Dermis blood vessel endothelial cell (primary cell): ENCODE measurements around the gene SEZ6L. TPM values are rescaled to one million over a fixed set of nuclear protein-coding genes. Genes with fewer than 3 reads are reported as not detected.
A peak's percentile ranks its signal among the peaks of the same experiment; 100 is the strongest.
"Not testable (repeated sequence)": the region's sequence is repeated elsewhere in the genome, so short reads cannot be mapped to it uniquely, and the experiment has no call there.

Experiments
- DNase-seq: peaks from one replicate; pipeline ENCODE4 v3.0.0; 2010
- total RNA-seq: library from RNA; depleted of rRNA; stranded (reverse); fragments of >200 nt; gene quantifications from 2 replicates; pipeline ENCODE4 v1.2.3, GENCODE V29; 2014

Gene SEZ6L
- total RNA-seq, 1 donor from 2014 or later: not detected

DNA sequence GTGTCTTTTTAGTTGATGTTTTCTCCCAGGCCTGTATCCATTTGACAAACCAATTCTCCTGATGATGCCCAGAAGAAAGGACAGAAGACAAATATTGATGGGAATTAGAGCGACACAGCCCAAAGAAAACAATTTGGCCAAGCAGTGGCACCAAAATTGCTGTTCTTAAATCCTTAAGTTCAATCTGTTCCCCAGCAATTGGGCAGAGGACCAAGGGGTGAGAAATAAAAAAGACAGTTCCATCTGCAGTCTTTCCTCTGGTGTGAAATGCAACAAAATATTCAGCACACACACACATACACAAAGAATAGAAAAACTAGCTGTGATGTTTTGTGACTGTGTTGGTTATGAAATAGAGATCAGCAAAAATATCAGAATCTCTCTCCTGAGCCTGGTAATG lies 221.8 kb downstream of the SEZ6L start:
- DNase-seq: no peak

DNA sequence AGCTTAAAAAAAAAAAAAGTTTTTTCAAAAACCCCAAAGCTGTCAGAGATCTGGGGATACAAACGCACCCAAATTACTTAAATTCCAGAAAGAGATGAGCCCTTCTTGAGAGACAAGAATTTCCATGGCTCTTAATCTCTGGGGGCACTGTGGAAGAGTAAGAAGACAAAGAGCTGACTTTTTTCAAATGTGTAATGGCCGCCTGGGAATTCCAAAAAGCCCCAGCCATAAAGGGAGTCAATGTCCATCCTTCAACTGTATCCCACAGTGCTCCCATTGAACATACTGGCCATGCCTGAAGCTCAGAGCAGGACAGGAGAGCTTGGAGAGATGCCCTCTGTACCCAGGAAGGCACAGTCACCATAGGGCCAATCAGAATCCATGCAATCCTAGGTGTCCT lies 222.4 kb downstream of the SEZ6L start:
- DNase-seq: no peak

DNA sequence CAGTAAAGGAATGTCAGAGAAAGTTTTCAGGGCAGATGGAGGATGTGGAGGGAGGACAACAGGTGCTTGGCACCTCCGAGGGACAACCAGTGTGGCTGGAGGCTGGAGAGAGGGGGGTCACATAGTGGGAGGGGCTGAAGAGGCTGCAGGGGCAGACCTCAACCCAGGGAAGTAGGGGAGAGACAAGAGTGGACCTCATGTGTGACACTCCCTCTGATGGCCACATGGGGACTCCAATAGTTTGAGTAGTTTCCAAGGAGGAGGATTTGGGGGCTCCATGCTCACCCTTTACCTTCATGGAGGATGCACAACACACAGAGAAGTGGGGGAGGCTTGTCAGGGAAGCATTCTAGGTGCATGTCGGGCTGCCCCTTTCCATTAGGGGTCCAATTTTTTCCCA lies 224.7 kb downstream of the SEZ6L start:
- DNase-seq: no peak

DNA sequence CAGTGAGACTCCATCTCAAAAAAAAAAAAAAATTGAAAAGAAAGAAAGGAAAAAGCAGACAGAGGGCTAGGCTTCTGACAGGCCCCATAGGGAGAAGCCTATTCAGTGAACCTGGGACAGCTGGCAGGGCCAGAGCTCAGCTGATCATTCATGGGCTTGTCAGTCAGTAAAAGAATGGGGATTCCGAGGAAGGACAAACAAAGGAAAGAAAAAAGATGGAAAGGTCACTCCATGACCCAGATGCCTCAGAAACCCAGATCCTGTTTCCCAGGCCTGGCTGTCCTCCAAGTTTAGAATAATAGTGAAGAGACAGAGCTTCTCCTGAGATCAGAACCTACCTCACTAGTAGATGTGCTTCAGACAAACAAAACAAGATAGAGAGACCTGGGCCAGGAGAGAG lies 225.5 kb downstream of the SEZ6L start:
- peak; percentile 12 for DNase-seq

DNA sequence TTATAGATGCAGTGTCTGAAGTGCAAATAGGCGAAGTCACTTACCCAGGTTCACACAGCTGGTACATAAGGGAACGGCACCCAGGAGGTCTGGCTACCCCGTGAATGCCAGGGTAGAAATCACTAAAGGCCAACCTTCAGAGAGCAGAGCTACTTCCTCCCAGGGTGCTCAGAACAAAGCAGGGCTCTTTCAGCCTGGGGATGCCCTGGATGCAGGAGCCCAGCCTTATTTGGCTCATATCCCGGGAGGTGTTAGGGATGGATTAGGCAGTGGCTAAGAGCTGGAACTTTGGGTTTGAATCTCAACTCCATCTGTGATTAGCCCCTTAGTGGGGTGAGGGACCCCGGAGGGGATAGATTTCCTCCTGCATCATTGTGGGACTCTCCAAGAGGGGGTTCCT lies 226.7 kb downstream of the SEZ6L start:
- no peak for DNase-seq

DNA sequence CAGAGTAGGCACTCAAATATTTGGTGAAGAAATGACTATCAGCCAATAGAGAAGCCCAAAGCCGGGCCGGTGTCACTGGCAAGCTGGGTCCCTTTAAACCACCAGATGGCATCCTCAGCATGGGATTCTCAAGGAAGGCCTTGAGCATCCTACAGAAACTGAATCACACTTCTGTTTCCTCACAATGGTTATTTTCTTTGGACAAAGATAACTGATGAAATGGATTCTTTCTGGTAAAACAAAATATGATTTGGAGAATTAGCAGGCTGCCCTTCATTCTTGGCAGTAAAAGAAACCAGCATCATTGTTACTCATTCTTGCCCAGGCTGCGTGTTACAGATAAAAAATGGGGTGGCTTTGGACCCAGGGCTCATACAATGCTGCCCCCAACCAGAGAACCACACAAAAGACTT lies 229.5 kb downstream of the SEZ6L start:
- DNase-seq: peak; percentile 81

DNA sequence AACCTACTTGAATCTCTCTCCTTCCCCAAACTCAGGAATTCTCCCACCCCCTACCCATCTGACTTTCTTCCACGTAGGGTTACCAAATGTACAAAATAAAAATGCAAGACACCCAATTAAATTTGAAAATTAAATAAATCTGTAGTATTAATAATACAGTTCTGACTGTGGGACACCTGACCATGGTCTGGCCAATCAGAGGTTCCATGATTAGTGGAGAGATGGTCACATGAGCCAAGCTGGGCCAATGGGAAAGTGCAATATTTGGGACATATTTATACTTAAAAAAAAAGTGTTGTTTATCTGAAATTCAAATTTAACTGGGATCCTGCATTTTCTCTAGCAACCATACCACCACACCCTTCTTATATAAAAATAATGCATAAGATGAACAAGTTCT lies 230.0 kb downstream of the SEZ6L start:
- peak; percentile 12 for DNase-seq

DNA sequence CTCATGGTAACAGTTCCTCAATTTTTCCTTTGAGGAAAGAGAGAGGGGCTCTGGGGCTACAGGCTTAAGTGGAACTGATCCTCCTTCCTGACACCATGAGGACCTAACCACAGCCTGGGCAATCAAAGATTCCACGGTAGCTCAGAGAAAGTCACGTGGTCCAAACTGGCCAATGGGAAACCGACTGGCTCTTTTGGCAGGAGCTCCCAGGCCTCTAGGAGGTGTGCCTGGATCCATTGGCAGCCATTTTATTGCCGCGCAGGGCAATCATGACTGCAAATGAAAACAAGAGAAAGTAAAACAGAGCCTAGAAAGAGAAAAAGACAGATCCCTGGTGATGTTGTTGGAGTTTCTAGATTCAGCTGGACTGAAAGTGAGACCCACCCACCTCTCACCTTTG lies 232.5 kb downstream of the SEZ6L start:
- no peak for DNase-seq

DNA sequence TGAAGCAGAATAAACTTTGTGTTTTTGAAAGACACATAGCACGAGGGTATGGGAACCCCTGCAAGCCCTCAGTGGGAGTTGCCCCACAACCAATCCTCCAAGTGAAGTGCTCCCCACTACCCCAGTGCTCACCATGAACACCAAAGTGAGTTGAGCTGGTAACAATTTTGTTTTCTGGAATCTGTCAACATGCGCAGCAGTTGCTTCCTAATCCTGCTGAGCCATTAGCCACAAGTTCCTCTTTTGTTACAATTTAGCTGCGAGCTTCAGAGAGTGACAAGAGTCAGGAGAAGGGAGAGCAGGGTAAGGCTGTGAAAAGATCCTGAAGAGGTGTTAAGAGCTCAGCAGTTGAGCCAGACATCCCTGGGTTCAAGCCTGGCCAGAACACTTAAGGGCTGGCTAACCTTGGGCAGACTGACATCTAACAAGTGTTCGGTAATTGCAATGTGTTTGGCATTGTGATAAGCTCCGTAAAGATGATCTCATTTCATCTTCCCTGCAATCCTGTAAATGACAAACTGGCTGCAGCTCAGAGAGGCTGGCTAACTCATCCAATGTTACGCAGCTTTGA lies 235.7 kb downstream of the SEZ6L start:
- DNase-seq: no peak

DNA sequence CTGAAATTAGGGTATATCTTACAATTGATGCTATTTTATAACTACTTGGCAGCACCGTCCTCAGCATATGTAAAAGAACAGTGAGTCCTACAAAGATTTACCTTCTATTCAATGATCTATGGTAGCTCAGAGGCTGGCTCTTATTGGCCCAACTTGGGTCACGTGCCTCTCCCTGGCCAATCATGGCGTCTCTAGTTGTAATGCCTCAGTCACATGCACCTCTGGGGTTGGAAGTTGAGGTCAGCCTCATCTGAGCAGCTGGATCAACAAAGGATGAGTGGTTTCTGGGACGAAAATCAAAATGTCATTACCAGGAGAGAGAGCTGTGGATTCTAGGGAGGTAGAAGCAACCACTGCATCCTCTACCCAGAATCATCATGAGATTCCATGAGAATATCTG lies 236.9 kb downstream of the SEZ6L start:
- no peak for DNase-seq

DNA sequence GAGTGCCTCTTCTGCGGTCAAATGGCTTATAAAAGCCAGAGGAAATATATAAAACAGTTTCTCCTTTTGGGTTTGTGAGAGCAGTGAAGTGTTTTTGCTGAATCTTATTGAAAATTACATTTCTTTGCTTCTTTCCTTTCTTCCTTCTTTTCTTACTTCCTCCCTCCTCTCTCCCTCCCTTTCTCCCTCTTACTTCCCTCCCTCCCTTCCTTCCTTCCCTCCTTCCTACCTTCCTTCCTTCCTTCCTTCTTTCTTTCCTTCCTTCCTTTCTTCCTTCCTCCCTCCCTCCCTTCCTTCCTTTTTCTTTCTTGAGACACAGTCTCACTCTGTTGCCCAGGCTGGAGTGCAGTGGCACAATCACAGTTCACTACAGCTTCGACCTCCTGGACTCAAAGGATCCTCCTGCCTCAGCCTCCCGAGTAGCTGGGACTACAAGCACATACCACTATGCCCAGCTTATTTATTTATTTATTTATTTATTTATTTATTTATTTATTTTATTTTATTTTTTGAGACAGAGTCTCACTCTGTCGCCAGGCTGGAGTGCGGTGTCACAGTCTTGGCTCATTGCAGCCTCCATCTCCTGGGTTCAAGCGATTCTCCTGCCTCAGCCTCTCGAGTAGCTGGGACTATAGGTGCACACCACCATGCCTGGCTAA lies 239.4 kb downstream of the SEZ6L start:
- not testable (repeated sequence) for DNase-seq

DNA sequence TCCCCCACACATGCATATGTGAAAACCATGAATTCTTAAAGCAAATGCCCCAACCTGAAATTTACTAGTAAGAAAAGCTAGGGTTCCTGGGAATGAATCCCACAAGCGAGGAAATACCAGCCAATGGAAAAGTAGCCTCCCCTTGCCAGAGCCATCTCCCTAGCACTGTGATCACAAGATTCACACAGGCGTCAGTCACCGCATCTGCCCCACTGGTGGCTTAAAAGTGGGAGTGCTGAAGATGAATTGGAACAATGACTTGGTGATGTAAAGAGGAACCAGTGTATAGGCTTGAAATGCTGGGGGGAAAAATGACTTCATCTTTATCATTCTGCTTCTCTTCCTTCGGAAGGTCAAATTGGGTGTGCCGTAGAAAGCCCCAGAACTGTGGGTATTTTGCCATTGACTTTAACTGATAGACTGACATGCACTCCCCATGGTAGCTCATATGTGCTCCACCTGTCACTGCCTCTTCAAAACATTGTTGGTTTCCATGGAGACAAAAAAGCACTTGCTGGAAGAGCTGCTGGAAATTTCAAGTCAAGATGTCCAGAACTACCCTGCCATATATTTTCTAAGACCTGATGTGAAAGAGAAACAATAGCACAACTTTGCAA lies 240.6 kb downstream of the SEZ6L start:
- peak; percentile 10 for DNase-seq

DNA sequence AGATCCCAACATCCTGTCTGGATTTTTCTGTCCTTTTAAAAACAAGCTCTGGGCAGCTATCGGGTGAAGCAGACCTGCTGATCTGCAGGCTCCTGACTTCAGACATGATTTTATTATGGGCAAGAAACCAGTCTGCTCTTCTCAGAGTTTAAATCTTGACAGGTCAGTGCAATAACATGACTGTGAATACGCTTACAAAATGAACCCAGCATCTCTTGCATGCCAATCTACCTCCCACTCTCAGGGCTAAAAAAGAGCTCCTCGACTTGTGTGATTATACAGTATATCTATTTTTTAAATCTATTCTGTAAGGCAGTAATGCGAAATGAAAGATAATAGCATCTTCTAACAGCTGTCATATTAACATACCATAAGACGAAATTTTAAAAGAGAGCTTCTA lies 241.1 kb downstream of the SEZ6L start:
- no peak for DNase-seq

DNA sequence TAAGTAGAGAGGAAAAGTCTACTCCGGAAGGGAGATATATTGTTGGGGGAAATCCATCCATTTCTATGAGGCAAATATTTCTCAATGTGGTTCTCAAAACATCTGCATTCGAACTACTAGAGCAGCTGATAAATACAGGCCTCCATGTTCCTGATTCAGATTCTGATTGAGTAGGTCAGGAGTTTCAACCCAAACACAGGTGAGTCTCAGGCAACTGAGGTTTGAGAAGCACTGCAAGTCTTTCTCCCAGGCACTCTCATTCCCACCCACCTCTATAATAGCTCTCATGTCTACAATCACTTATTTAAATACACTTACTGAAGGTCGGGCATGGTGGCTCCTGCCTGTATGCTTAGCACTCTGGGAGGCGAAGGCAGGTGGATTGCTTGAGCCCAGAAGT lies 245.1 kb downstream of the SEZ6L start:
- DNase-seq: no peak

DNA sequence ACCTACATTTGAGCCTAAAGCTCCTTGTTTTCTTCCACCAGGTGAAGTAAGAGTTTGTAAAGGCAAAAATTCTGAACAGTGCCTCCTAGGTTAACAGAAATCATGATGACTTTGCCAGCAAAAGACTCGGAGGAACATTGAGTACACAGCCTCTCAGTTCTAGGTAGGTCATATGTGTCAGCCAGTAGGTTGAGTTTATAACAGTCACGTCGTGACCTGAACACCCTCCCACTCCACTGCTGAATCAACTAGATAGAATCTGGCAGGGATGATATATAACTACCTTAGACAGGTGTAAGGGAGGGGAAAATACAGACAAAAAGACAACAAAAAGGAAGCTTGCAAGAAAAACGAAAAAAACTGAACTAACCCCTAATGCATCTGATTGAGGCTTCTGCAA lies 247.0 kb downstream of the SEZ6L start:
- DNase-seq: no peak

DNA sequence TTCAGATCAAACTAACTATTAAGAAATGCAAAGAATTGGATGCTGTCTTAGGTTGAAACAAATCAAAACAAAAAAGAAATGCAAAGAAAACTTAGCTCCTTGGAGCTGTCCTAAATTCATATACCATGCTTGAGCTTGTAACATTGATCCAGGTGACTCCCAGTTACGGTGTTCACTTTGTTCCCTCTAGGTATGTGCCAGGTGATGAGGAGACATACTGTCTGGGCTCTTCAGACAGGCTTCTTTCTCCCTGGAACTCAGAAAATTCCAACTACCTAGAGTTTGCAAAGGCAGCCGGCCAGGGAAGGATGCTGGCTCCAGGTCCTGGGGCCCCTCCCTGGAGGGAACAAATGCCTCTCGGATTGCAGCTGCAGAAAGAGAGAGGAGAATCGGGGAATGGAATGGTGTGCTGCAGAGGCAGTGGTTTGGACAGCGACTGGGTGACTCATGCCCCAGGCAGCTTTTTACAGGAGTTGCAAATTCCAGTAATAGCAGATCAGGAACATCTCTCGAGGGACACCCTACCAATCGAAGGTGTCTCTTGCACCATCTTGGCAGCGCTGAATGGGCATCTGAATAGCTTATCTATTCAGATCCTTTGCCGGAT lies 247.5 kb downstream of the SEZ6L start:
- no peak for DNase-seq

DNA sequence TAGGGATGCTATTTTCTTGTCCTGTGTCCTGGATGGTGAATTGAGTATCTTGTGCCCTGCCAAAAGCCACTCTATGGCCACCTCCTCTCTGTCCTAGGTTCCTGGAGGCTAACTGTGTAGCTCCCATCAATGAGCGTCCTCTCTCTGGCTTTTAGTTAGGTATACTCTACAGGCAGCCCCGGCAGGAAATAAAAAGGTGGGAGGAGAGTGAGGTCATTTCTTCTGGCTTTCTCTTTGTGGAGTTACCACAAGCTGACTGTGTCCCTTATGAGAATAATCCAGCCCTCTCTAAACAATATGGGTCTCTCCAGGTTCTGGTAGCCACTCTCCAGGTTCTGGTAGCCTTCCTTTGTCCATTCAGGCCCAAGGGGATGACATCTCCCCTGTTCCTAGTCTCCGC lies 248.1 kb downstream of the SEZ6L start:
- no peak for DNase-seq

DNA sequence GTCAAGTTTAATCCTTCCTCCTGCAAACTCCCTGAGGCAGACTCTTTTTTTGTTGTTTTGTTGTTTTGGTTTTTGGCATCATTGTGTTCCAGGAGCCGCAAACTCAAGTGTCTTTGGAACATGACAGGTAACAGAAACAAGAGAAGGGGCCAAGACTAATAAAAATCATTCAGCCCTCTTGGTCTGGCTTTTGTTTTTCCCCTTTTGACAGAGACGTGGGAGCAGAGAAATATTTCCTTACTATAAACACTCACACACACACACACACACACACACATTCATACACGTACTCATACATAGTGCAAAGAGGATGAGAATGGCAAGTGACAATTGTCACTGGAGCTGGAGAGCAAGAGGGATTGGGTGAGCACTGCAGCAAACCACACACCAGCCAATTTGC lies 249.4 kb downstream of the SEZ6L start:
- no peak for DNase-seq

DNA sequence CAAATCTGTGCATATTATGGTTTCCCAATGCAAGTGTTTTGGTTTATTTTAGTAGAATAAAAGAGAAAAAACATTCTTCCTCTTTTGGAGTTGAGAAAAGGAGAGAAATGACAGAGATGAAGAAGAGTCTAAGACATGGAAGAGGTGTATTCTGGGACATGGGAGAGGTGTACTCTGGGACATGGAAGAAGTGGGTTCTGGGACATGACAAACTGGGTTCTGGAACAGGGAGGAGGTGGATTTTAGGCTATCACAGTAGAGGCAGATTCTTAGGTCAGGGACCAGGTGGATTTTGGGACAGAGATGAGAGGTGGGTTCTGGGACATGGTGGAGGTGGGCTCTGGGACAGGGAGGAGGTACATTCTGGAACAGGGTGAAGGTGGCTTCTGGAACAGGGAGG lies 257.7 kb downstream of the SEZ6L start:
- no peak for DNase-seq

DNA sequence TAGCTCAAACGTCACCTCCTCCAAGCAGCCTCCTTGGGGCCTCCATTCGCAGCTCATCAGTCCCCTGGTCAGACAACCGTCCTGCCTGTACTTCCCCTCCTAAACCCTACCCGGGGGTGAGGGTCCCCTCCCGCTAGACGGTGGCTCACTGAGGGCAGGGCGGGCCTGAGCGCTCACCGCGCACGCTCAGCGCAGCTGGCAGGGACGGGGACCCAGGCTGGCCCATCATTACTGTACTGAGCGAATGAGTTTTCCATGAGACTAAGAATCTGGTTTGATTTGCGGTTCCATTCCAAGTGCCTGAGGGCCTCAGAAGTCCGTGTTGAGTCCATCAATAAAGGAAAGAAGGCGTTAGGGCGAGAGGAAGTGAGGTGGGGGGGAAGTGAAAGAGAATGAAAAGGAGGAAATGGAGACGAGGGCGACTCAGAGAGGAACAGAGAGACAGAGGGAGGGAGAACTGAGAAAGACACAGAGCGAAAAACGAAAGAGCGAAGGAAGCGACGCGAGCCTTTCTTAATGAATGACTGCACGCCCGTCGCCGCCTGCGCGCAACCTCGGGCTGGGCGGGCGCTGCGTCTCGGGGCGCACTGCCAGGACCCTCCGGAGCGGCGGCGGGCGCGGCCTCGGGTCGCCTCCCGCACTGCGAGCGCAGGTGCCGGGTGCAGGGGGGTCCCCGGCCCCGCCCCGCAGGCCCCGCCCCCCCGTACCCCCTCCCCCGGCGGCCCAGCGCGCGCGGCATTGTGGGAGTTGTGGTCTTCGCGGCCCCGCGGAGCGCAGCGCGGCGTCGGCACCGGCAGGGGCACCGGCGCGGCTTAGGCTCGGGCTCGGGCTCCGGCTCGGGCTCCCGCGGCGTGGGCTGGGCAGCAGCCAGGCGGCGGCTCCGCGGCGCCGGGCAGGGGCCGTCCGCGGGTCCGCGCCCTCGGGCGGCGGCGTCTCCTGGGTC lies 259.5 kb downstream of the SEZ6L start, which contains the start of gene ASPHD2:
Gene ASPHD2 (plus strand): TSS at position 746 of the 943 bp plus-strand sequence. CDS start 4,356 bp downstream, outside the sequence.
- DNase-seq: peak; percentile 57

DNA sequence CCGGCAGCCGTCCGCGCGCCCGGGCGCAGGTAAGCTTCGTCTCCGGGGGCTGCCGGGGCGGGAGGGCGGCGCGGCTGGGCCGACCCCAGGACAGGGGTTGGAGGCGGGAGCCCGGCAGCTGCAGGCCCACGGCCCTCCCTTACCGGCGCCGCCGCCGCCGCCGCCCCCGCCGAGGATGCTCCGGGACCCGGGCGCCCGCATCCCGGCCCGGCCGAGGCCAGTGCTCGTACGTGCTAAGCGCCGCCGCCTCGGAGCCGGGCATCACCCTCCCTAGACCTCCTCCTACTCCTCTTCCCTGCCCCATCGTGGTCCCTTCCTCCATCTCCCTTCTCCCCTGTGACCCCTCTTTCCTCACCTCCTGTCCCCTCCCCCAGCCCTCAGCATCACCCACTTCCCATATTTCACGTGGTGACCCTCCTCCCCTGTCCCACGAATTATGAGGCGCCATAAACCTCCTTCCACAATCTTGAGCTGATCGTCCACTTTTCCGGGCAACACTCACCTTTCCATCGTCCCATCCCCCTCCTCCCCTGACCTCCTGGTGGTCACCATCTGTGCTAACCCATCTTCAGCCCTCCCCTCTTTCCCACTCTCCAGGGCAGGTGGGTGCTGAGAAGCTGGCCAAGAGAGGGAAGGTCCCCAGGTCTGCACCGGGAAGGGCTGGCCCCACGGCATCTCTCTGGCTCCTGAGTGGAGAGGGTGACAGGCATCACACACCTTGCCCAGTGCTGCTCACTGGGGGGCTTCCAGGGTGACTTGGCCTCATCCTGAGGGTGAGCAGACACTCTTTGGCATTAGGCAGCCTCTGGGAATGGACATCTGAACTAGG lies 260.4 kb downstream of the SEZ6L start:
- no peak for DNase-seq

DNA sequence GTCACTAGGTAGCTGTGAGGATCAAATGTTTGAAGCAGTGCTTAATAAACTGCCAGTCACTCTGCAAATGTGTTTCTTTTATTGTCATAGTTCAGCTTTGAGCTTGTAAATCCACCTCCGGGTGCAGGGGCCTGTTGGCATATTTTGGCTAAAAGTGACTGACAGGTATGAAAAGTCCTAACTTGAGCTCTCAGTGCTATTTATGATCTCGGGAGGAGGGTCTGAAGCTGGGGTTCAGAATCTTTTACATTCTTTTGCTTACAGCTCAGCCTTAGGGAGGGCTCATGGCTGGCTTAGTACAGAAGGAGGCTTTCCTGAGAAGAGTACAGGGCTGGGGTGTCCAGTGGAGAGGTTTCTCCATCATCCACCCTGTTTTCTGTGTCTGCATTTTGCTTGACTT lies 261.3 kb downstream of the SEZ6L start:
- no peak for DNase-seq
